Measurements from ENCODE around the gene GABPB2.

The GABPB2 gene

GRCh38 chr1:151055581-151055980 is 15.0 kb upstream of the GABPB2 start:
- peak overlapping the region; percentile 73 for H3K27ac Mint-ChIP-seq
- H3K4me3 Mint-ChIP-seq = peak overlapping the region; percentile 87
- no peak for DNase-seq
- H3K9me3 Mint-ChIP-seq = no peaks in the 10 kb centered on the region
- H3K36me3 Mint-ChIP-seq (ENCODE audit: low read depth) = peaks cover 37% of the 10 kb centered on the region
- TF ChIP-seq CTCF (IDR thresholded peaks at IDR 0.05) = no peak
- H3K27me3 Mint-ChIP-seq (ENCODE audit: low read depth, poor library complexity) = no peaks in the 10 kb centered on the region
- peaks cover 67% of the 10 kb centered on the region for H3K4me1 Mint-ChIP-seq

GRCh38 chr1:151056149-151056548 is 14.4 kb upstream of the GABPB2 start:
- no peak for DNase-seq
- Mint-ChIP-seq H3K27ac (peak overlapping the region; percentile 73), H3K36me3 (ENCODE audit: low read depth) (peaks cover 33% of the 10 kb centered on the region), H3K4me3 (peak overlapping the region; percentile 87), H3K4me1 (peaks cover 66% of the 10 kb centered on the region), H3K9me3 (no peaks in the 10 kb centered on the region), H3K27me3 (ENCODE audit: low read depth, poor library complexity) (no peaks in the 10 kb centered on the region)
- TF ChIP-seq CTCF (IDR thresholded peaks at IDR 0.05) = no peak

GRCh38 chr1:151058692-151059091 is 11.9 kb upstream of the GABPB2 start:
- no peak for TF ChIP-seq CTCF (IDR thresholded peaks at IDR 0.05)
- H3K9me3 Mint-ChIP-seq = no peaks in the 10 kb centered on the region
- peaks cover 36% of the 10 kb centered on the region for H3K36me3 Mint-ChIP-seq (ENCODE audit: low read depth)
- peaks cover 75% of the 10 kb centered on the region for H3K4me1 Mint-ChIP-seq
- H3K27me3 Mint-ChIP-seq (ENCODE audit: low read depth, poor library complexity) = no peaks in the 10 kb centered on the region
- H3K27ac Mint-ChIP-seq = peak overlapping the region; percentile 87
- peak overlapping the region; percentile 87 for H3K4me3 Mint-ChIP-seq
- peak; percentile 34 for DNase-seq

- no peaks in the 10 kb centered on the region for H3K27me3 Mint-ChIP-seq (ENCODE audit: low read depth, poor library complexity)
- peak within 1 kb of the TSS; percentile 87 for H3K4me3 Mint-ChIP-seq
- peak within 1 kb of the TSS; percentile 87 for H3K27ac Mint-ChIP-seq
- H3K4me1 Mint-ChIP-seq = peaks cover 78% of the 10 kb centered on the region
- no peaks in the 10 kb centered on the region for H3K9me3 Mint-ChIP-seq
- peak; percentile 73 for TF ChIP-seq CTCF (IDR thresholded peaks at IDR 0.05)
- peak; percentile 84 for DNase-seq
- H3K36me3 Mint-ChIP-seq (ENCODE audit: low read depth) = peaks cover 34% of the 10 kb centered on the region
These were observed 11.2 kb upstream of the GABPB2 start, which contains the start of gene CDC42SE1 for GRCh38 chr1:151059109-151060006. Gene CDC42SE1 (minus strand): TSS chr1:151059622. CDS start chr1:151055730, 3,892 bp downstream.

- TF ChIP-seq CTCF (IDR thresholded peaks at IDR 0.05) = no peak
- H3K27ac Mint-ChIP-seq = peak within 1 kb of the TSS; percentile 87
These were observed 10.4 kb upstream of the GABPB2 start, which contains the start of gene MLLT11 for GRCh38 chr1:151060007-151060656. Gene MLLT11 (plus strand): TSS chr1:151060397. CDS start chr1:151067225, 6,828 bp downstream.

More at GRCh38 chr1:151060007-151060656, 10.4 kb upstream of the GABPB2 start, which contains the start of gene MLLT11:
- Mint-ChIP-seq H3K9me3 (no peaks in the 10 kb centered on the region), H3K27me3 (ENCODE audit: low read depth, poor library complexity) (no peaks in the 10 kb centered on the region), H3K4me1 (peaks cover 79% of the 10 kb centered on the region), H3K4me3 (peak within 1 kb of the TSS; percentile 87), H3K36me3 (ENCODE audit: low read depth) (peaks cover 32% of the 10 kb centered on the region)
- DNase-seq = peak; percentile 75
